ENCODE results near the gene FOXC2. TPM values are rescaled to one million over a fixed set of nuclear protein-coding genes. Genes with fewer than 3 reads are reported as not detected.

Gene FOXC2
- total and polyA plus RNA-seq, 2 of the 13 experiments (the other 11 are each of a cell fraction or from before 2014, with no cell fraction given) = not detected

DNA sequence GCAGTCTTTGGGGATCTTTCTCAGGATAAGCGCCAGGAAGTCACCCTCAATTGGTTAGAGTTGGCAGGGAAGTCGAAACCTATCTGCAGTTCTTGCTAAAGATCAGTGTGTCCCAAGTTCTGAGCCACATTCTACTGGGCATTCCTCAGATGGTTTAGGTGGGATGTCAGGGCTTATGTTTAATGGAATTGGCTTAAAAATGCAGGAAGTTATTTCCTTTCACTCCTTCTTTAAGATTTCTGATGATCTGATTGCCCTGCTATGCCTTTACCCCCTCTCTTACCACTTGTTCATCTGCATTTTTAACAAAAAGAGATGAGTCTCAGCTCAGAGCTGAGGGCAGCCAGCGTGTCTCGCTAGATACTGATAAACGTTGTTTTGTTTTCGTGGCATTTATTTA is 42.5 kb downstream of the FOXC2 start (continued):
- TF ChIP-seq, protein P1, sequence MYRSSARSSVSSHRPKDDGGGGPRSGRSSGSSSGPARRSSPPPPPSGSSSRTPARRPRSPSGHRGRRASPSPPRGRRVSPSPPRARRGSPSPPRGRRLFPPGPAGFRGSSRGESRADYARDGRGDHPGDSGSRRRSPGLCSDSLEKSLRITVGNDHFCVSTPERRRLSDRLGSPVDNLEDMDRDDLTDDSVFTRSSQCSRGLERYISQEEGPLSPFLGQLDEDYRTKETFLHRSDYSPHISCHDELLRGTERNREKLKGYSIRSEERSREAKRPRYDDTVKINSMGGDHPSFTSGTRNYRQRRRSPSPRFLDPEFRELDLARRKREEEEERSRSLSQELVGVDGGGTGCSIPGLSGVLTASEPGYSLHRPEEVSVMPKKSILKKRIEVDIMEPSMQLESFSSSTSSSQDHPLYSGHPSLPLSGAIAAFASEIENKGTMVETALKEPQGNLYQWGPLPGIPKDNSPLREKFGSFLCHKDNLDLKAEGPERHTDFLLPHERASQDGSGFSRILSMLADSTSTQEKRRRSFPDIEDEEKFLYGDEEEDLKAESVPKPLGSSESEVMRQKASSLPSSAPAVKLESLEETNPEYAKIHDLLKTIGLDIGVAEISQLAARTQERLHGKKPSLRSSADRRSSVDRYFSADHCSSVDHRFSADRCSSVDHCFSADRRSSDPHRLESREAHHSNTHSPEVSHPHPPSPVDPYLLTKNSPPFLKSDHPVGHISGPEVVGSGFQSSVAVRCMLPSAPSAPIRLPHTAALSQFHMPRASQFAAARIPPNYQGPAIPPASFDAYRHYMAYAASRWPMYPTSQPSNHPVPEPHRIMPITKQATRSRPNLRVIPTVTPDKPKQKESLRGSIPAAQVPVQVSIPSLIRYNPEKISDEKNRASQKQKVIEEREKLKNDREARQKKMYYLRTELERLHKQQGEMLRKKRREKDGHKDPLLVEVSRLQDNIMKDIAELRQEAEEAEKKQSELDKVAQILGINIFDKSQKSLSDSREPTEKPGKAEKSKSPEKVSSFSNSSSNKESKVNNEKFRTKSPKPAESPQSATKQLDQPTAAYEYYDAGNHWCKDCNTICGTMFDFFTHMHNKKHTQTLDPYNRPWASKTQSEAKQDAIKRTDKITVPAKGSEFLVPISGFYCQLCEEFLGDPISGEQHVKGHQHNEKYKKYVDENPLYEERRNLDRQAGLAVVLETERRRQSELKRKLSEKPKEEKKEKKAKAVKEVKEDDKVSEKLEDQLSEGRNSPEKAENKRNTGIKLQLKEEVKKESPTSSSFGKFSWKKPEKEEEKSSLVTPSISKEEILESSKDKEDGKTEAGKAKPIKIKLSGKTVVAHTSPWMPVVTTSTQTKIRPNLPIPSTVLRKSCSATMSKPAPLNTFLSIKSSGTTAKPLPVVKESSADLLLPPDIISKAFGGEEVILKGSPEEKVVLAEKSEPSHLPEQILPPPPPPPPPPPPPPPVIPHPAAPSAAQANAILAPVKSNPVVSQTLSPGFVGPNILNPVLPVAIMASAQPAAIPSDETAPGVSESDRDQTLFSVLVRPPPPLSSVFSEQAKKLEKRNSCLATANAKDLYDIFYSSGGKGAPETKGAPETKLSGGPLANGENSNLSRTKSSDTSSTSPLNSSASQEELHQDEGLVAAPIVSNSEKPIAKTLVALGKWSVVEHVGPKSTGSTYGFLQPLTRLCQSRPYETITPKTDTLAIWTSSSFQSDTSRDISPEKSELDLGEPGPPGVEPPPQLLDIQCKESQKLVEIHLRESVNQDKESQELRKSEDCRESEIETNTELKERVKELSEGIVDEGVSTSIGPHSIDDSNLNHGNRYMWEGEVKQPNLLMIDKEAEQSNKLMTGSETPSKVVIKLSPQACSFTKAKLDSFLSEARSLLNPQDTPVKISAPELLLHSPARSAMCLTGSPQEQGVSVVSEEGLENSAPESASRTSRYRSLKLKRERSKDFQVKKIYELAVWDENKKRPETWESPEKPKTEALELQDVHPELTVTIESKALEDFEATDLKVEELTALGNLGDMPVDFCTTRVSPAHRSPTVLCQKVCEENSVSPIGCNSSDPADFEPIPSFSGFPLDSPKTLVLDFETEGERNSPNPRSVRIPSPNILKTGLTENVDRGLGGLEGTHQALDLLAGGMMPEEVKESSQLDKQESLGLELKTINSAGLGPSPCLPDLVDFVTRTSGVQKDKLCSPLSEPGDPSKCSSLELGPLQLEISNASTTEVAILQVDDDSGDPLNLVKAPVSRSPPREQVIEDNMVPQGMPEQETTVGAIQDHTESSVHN (CRISPR knock-in tag; IDR thresholded peaks at IDR 0.05) = no peak
- TF ChIP-seq MIER3 (CRISPR knock-in tag; IDR thresholded peaks at IDR 0.05; ENCODE audit: borderline replicate concordance) (no peak), ZNF841 (CRISPR knock-in tag; IDR thresholded peaks at IDR 0.05; ENCODE audit: borderline replicate concordance) (no peak), RBFOX2 (IDR thresholded peaks at IDR 0.05; ENCODE audit: low read depth, low read length) (no peak), ZNF746 (CRISPR knock-in tag; IDR thresholded peaks at IDR 0.05) (no peak)
- TF ChIP-seq, protein P2, sequence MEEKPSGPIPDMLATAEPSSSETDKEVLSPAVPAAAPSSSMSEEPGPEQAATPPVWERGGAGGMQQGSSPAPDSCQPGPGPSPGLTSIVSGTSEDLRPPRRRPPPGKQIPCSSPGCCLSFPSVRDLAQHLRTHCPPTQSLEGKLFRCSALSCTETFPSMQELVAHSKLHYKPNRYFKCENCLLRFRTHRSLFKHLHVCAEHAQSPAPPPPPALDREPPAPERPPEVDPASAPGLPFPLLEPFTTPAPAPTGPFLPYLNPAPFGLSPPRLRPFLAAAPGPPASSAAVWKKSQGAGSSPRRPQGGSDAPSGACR (CRISPR knock-in tag; IDR thresholded peaks at IDR 0.05) = no peak
- TF ChIP-seq, protein P3, sequence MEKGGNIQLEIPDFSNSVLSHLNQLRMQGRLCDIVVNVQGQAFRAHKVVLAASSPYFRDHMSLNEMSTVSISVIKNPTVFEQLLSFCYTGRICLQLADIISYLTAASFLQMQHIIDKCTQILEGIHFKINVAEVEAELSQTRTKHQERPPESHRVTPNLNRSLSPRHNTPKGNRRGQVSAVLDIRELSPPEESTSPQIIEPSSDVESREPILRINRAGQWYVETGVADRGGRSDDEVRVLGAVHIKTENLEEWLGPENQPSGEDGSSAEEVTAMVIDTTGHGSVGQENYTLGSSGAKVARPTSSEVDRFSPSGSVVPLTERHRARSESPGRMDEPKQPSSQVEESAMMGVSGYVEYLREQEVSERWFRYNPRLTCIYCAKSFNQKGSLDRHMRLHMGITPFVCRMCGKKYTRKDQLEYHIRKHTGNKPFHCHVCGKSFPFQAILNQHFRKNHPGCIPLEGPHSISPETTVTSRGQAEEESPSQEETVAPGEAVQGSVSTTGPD (CRISPR knock-in tag; IDR thresholded peaks at IDR 0.05) = no peak
